NCI-H2196 (cell line): ENCODE results near the gene ANAPC5.
"Not testable (repeated sequence)": the region's sequence is repeated elsewhere in the genome, so short reads cannot be mapped to it uniquely, and the experiment has no call there.

Experiments
- DNase-seq: peaks from one replicate; lab custom pipeline; 2025; ENCODE audit not compliant: unreplicated experiment; lab: John Stamatoyannopoulos, UW

The ANAPC5 gene

DNA sequence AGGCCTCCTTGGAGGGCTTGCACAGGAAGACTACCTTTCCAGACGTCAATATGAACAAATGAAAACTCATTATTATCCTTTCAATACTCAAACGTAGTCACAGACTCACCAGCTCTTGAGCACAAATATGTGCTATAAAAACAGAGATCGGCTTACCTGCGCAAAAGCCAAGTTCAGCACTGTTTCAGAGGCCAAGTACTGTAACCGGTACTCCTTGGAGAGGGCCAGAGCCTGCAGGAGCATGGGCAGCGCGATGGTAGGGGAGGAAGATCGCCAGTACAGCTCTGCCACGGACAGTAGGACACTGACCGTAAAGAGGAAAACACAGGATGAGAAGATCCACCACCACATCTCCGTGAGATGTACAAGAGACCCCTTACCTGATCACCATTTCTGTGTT lies 34.1 kb downstream of the ANAPC5 start:
- no peak for DNase-seq

DNA sequence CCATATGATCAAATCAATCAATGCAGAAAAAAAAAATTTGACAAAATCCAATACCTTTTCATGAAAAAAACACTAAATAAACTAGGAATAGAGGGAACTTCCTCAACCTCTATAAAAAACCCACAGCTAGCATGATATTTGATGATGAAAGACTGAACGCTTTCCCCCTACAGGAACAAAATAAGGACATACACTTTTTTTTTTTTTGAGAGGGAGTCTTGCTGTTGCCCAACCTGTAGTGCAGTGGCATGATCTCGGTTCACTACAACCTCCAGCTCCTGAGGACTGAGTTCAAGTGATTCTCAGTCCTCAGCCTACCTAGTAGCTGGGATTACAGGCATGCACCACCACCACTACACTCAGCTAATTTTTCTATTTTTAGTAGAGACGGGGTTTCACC lies 37.8 kb downstream of the ANAPC5 start:
- no peak for DNase-seq

DNA sequence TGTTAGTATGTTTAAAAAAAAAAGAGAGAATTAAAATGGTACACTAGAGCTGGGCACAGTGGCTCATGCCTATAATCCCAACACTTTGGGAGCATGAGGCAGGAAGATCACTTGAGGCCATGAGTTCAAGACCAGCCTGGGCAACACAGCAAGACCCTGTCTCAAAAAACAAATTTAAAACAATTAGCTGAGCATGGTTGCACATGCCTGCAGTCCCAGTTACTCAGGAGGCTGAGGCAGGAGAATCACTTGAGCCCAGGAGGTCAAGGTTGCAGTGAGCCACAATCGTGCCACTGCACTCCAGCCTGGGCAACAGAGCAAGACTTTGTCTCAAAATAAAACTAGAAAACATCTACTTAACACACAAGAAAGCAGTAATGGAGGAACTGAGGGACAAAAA lies 42.0 kb downstream of the ANAPC5 start:
- DNase-seq: not testable (repeated sequence)

DNA sequence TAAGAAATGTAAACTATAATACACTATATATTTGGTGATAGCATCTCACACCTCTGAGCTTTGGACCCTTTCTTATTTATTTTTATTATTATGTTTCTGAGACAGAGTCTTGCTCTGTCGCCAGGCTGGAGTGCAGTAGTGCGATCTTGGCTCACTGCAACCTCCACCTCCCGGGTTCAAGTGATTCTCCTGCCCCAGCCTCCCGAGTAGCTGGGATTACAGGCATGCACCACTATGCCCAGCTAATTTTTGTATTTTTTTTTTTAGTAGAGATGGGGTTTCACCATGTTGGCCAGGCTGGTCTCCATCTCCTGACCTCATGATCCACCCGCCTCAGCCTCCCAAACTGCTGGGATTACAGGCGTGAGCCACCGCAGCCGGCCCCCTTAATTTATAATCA lies 44.8 kb downstream of the ANAPC5 start:
- DNase-seq: not testable (repeated sequence)

DNA sequence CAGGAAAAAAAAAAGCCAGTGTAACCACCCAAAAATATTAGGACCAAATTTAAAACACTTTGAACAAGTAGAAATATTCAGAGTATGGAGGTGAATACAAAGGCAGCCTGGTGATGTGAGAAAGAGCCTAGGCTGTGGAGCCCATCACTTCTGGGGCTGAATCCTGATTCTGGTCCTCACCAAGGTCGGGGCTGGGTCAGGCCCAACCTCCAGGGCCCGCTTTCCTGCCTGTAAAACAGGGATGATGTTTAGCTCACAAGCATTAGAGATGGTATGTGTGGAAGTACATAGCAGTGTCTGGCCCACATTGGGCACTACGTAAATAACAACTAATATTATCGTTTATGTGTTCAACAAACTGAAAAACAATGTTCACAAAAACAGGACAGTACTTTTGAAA lies 47.9 kb downstream of the ANAPC5 start:
- DNase-seq: no peak

DNA sequence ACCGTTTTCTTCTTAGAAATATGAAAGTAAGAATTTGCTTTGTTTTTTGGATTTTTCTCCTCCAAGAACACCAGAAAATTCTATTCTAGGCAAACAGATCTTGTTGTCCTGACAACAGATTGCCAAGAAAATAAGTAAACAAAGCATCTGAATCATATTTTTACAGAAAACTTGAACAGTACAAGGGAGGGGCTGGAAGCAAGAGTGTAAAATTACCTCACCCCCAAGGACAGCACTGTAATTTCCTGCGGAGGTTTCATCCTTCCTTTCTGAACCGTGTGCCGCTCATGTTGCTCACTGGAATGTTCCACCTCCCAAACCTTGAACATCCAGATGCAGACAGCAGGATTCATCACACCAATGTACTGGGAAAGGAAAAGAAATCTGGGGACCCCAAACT lies 50.3 kb downstream of the ANAPC5 start:
- no peak for DNase-seq

DNA sequence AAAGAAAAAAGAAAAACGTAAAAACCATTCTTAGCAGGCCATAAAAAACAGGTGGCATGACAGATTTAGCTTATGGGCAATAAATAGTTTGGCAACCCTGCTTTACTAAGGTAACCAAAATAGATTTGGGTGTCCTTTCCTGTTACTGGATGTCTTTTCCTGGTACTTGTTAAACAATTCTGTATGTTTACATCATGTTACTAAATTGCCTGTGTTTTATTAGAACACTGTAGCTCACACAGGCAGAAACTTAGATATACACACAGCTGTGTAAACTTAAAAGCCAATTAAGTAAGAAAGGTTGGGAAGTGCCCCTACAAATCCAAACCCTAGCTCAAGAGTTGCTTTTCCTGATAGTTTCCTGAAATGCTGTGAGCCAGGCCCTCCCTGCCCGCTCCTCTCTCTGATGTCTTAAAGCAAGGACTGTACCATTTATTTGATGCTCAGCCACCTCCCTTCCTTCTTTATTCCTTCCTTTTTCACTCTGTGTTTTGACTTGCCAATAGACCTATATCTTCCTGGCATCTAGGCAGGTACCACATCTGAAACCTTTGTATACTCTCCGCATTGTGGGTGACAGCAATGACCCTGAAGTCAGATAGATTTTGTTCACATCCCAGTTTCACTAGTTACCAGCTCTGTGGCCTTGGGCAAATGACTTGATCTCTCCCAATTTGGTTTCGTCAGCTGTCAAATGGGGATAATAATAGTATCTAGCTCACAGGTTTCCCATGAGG lies 52.0 kb downstream of the ANAPC5 start:
- DNase-seq: no peak

DNA sequence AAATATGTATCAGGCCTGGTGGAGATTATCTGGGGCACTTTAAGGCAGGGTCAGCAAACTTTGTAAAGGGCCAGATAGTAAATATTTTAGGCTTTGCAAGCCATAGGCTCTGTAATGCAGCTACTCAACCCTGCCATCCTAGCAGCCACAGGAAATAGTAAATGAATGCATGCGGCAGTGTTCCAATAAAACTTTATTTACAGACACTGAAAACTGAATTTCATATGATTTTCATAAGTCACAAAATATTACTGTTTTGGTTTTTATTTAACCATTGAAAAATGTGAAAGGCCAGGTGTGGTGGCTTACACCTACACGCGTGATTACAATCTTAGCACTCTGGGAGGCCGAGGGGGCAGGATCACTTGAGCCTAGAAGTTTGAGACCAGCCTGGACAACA lies 52.5 kb downstream of the ANAPC5 start:
- DNase-seq: no peak

DNA sequence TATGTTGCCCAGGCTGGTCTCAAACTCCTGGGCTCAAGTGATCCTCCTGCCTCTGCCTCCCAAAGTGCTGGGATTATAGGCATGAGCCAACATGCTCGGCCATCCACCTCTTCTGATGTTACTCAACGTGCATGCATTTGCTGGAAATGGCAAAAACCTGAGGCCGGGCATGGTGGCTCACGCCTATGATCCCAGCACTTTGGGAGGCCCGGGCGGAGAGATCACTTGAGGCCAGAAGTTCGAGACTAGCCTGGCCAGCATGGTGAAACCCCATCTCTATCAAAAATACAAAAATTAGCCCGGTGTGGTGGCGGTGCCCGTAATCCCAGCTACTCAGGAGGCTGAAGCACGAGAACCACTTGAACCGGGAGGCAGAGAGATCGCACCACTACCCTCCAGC lies 53.8 kb downstream of the ANAPC5 start:
- DNase-seq: not testable (repeated sequence)

DNA sequence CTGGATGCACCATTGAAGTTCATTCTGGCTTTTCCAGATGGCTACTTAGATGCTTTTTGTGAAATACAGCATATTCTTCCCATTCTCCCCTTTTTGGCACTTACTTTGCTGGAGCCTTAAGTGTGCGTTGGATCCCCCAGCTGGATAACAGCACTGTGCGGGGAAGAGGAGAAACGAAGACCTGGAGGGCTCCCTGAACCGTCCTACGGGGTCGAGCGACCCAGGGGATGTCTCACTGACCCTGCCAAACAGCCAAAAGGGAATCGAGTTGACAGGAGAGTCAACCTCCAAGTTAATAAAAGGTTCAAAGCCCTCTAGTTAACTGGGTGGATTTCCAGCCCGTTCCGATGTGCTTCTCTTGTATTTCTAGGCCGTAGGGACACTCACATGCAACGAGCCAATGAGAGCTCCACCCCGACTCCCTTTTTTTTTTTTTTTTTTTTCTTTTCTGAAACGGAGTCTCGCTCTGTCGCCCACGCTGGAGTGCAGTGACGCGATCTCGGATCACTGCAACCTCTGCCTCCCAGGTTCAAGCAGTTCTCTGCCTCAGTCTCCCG lies 54.7 kb downstream of the ANAPC5 start:
- DNase-seq: no peak

DNA sequence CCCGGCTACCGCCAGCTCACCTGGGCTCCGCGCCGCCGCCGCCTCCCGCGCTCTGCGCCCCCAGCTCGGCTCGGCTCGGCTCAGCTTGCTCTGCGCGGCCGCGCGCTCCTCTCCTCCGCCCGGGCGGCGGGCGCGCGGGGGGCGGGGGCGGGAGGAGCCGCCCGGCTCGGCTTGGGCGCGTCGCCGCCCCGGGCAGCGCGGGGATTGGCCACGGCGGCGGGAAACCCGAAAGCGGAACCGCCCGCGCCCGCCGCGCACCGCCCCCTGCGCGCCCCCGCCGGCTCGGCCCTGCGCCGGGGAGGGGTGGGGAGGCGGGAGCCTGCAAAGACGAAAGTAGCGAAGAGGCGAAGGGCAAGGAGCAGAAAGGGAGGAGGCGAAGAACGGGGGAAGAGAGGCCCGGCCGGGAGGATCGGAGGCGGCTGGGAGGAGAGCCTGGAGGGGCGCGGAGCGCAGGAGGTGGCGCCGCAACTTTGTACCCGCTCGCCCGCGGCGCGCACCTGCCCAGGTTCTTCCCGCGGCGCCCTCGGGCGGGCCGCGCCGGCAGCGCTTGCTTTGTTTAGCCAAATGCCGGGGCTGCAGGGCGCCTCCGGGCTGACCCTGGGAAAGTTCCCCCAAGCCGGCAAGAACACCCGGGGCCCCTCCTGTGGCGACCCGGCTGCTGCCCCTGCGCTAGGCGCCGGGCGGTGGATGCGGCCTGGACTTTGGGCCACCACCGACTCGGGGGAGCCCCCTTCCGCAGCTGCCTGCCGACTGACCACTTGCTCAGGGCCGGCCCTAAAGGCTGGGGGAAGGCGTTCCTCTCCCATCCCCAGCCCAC lies 55.4 kb downstream of the ANAPC5 start, which contains the start of gene CAMKK2:
CAMKK2 (minus strand) TSS at position 92 of the 817 bp plus-strand sequence. CDS start 22,183 bp downstream, outside the sequence.
- DNase-seq: peak; percentile 93

DNA sequence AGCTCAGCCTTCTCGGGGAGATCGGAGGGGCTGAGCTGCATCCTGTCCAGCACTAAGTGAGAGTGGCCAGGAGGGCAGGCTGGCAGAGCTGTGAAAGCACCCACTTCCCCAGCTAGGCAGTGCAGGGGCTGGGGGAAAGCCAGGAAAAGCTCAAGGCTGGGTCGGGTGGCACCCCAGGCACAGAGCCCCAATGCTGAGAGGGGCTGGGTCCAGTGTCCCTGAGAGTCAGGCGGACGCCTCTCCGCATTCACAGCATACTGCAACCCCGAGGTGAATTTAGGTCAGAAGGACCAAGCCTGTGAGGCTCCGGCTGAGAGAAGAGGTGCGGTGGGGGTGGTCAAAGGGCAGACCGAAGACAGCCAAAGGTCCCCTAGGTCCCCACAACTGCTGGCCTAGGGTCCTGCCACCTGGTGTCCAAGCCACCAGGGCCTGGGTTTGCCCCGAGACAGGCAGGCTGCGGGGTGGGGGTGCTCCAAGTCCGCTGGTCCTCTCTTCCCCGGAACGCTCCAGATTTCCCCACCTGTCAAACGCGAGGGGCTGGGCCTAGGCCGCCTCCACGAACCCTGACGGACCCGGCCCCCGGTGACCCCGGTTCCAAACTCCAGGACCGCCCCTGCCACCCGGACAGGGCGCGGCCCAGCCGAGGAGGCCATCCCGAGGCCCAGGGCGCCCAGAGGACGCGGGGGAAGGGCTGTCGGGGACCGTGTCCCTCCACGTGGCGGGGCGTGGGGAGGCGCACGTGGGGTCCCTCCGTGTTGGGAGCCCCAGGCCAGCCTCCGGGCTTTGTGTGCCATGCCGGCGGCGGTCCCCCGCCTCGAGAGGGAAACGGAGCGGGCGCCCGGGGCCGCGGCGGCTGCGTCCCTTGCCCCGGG lies 56.2 kb downstream of the ANAPC5 start:
- no peak for DNase-seq

DNA sequence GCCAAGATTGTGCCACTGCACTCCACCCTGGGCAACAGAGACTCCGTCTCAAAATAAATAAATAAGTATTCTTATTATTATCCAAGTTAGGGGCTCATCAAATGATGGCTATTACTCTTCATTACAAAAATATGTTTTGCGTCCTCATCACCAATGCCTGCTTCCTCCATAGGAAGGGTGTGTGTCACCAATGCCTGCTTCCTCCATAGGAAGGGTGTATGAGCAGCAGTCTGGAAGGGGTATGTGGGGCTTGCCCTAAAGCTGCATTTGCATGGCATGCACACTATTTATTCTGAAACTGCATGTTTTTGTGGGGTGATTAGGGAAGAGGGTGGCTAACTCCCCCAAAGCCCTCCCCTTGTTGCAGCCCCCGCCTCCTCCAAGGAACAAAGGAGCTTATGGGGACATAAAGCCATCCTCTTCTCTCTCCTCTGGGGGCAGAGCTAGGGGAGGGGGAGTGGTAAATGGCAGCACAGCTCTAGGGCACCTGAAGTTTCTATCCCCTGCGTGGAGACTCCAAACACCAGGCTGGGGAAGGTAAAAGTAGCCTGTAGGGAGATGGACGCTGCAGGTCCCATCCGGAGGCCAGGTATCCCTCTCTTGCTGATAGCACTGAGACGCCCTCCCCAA lies 57.0 kb downstream of the ANAPC5 start:
- no peak for DNase-seq

DNA sequence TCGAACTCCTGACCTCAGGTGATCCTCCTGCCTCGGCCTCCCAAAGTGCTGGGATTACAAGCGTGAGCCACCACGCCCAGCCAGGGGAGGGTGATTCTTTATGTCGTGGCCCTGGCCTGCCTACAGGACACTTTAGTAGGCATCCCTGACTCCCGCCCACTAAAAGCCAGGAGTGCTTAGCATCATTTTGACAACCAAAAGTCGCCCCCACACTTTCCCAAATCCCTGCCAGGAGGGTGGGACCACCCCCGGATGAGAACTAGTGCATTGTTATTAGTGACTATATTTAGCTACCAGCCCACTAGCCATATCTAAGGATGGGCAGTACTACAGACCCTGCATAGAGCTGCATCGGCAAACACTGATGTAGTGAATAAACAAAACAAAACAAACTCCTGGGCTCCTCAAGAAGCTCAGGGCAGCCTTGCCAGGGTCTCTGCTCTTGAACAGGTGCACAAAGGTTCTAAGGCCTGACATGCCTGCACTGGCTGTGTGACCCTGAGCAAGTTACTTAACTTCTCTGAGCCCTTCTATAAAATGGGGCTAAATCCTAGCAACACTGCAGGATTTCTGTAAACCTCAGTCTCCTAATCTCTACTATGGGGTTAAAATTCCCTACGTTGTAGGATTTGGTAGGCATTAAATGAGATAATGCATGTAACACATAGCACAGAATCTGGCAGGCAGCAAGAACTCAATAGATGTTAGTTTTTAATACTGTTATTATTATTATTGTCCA lies 57.9 kb downstream of the ANAPC5 start:
- no peak for DNase-seq

DNA sequence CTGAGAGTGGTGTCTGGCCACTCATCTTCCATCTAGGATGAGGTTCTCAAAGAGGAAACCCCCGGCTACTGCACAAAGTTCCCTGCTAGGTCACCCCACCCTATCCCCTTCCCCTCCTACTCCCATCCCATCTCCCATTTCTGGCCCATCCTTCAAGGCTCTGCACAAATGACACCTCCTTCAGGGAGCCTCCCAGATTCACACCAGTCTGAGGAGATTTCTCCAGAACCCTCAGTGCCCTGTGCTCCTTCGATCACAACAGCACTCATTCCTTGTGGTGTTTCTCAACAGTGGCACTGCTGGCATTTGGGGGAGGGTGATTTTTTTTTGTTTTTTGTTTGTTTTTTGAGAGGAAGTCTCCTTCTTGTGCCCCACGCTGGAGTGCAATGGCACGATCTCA lies 58.6 kb downstream of the ANAPC5 start:
- no peak for DNase-seq

DNA sequence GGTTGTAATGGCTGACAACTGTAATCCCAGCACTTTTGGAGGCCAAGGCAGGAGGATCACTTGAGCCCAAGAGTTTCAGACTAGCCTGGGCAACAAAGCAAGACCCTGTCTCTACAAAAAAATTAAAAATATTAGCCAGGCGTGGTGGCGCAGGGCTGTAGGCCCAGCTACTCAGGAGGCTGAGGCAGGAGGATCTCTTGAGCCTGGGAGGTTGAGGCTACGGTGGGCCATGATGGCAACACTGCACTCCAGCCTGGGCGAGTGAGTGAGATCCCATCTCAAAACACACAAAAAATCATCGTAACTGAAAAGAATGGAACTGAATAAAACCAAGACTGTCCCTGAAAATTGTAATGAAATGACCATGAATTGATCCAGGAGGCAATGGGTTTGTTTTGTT lies 61.8 kb downstream of the ANAPC5 start:
- no peak for DNase-seq

DNA sequence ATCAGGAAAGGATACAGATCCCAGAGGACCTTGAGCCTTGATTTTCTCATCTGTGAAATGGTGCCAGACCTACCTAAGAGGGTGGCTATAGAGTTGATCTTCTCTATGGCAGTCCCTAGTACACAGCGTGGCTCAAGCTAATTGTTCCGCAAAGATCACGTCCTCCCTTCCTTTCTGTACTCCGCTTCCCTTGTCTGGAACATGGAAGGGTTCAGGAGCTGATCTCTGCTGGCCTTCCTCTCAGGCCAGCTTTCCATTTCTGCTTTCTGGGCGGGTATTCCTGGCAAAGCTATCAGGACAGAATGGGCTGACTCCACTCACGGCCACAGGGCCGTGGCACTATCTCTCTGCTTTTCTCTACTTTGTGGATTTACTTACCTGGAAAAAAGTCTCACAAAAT lies 62.2 kb downstream of the ANAPC5 start:
- no peak for DNase-seq

DNA sequence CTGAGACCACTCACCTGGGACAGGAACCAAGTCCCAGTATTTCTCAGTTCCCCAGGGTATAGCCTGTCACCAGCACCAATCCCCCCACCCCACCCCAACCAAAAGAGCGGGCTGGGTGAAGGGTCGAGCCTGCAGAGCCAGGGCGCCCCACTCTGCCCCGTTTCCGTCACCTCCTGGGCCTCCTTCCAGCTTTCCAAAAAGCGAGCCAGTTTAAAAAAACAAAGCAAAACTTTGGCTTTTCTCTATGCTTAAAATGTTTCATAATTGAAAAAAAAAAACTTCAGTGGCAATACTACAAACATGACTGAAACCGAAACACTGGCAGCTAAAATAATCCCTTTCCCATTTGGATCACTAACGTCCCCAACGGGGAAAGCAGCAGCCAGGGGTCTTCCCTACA lies 63.2 kb downstream of the ANAPC5 start:
- DNase-seq: no peak

DNA sequence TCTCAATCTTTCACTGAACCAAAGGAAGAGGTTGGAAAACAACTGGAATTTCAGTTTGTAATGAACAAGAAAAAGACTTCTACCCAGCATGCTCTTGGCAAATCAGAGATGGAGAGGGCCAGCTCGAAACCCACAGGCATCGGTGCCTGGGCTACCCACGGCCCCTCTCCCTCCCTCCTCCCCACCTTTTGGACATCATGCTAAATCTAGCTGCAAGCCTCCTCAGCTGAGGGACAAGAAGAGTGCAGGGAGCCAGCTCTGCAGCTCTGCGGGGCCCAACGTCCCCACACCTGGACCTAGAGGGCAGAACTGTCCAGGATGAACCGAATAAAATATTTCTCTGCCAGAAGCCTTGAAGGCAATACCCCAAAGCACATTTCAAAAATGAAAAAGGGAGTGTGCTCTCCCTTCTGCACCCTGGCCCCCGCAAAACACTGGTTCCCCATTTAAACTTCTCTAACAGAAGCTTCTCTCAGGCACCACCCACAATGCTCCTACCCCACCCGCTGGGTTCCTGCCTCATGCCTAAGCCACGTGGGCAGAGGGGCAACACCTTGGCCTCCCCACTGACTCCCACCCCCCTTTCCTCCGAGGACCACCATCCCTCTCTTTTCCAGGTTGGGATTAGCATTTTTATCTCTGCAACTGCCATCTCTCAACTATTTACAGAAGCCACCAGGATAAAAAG lies 63.9 kb downstream of the ANAPC5 start:
- DNase-seq: no peak
